Activated T-cell treated with anti-CD3 and anti-CD28 coated beads for 4 hours (primary cell): Measurements from ENCODE around the gene KDSR.

Experiments
- DNase-seq: peaks from one replicate; pipeline ENCODE4 v3.0.0-alpha.2; 2020

KDSR gene

GRCh38 chr18:63367053-63367953, at the start of gene KDSR:
TSS of gene KDSR (minus strand) at chr18:63367206. CDS start at chr18:63367118, 88 bp downstream.
- peak; percentile 74 for DNase-seq

DNA sequence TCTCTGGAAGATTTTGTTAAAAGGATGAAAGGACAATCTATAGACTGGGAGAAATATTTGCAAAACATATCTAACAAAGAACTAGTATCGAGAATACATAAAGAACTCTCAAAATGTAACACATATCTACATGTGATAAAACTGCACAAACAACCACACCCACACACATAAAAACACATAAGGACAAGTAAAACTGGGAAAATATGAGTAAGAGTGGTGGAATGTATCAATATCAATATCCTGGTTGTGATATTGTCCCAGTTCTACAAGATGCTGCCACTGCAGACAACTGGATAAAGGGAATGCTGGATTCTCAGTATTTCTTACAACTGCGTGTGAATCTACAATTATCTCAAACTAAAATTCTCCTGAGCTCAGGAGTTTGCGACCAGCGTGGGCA, 45.9 kb upstream of the KDSR start:
- DNase-seq = no peak

DNA sequence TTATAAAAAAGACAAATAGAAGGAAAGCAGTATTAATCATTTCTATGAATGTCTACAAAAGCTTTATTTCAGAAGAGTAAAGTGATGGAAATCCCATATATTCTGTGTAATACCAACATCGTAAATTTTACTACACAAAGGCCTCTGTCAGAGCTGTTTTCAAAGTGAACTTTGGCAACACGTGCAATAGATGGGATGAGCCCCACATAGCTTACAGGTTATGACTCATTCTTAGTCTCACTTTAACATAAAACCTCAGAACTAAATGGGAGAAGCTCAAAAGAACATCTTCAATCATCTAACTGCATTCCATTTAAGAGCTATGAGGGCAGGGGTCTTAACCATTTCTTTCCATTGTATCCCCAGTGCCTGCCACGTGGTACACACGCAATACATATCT, 43.8 kb upstream of the KDSR start:
- no peak for DNase-seq

- DNase-seq = no peak
Observed at GRCh38 chr18:63409301-63409700, 42.3 kb upstream of the KDSR start.

GRCh38 chr18:63407734-63408133, 40.7 kb upstream of the KDSR start:
- DNase-seq = no peak

DNA sequence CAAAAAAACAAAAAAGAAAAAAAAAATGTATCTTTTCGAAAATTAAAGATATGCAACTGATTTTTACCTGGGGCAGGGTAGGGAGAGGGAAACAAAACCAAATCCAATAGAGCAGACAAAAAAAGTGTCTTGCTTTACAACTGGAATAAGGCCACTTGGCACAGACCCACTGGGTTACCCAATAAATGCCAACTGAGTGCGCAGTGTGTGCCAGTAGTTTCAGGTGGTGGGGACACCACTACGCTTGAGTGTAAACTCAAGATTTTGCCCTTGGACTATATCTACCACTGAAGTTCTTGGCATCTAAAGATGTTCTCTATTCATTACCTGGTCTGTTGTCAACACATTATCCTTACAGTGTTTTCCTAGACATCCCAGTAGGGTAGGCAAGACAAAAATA, 39.0 kb upstream of the KDSR start:
- no peak for DNase-seq

DNA sequence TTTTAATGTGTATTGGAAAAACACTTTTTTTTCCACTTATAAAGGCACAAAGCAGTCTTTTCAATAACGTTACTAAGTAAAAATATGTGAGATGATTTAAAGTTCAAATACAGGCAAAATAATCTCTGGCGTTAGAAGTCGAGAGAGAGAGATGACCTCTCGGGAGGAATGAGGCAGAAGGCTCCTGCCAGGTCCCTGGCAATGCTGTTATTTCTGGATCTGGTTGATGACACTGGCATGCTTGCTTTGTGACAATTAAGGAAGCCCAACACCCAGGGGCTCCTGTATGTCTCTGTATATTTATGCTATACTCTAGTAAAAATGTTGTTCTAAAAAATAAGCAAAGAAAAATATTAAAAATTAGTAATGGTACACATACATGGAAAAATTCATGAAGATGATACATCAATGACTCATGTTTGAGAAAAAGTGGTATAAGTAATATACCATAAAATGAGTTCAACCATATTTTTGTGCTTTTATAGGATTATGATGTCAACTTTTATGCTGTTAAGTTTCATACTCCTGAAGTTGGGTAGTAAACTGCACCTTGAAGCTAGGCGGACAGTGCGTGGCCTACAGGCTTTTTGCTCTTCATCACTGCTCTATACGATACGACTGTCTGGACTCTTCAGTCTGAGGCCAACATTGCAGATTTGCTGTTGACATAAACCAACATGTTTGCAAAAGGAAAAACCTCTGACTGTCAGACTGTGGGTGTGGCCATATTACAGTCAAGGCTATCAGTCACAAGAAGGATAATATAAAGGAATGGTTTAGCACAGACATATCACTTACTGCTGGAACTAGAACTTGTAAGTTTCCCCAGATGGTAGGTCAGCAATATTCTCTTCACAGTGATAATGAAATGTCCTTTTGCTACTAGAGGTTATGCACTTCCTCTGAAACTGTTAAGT, 35.5 kb upstream of the KDSR start:
- DNase-seq = no peak

DNA sequence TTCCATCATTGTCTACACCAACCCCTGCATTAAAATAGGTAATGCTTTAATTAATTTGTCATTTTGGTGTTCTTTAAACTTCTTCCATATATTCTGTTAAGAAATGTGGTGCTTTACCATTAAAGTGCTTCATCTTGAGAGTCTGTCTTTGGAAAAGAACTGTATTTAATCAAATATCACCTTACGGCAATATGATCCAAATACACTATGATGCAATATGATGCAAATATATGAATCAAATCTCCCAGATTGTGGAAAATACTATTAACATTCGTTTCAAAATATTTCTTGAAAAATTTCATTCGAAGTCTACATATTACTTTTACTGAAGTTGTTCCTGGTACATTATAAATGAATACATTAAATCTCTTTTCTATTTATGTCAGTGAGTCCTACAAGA, 32.3 kb upstream of the KDSR start:
- no peak for DNase-seq

DNA sequence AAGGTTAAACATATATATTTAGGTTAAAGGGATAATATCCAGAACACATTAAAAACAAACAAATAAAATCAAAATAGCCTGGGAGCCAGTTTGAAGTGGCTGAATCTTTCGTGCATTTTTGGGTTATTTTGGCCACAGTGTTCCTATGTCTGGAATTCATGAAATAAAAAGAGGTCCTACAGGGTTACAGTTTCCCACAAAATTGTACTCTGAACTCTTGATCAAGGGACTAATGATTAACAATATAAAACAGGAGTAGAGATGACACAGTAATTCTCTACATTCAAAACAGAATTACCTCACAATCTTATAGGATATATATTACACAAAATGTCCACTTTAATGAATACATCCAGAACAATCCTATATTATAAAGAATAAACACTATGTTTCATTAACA, 30.3 kb upstream of the KDSR start:
- no peak for DNase-seq

DNA sequence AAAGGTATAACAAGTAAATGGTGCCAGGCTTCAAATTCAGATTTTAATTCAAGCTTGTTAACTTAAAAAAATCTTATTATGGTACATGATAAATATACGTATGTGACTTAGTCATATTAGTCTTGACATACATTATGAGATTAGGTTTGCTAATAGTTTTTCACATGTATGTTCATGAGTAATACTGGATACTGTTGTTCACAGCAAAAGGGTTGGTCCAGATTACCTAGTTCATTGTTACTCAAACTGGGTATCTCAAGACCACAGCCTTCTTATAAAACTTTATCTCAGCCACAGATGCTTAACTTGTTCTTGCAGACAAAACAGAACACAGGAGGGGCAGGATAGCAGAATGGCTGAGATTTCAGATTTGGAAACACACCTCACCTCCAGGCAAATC, 28.5 kb upstream of the KDSR start:
- no peak for DNase-seq

- DNase-seq = no peak
Observed at GRCh38 chr18:63394954-63395353, 27.9 kb upstream of the KDSR start.

GRCh38 chr18:63387861-63388260, 20.9 kb upstream of the KDSR start:
- DNase-seq = no peak

- no peak for DNase-seq
Observed at GRCh38 chr18:63382843-63383242, 15.8 kb upstream of the KDSR start.

- no peak for DNase-seq
Observed at GRCh38 chr18:63379639-63379962, 12.6 kb upstream of the KDSR start.

GRCh38 chr18:63378919-63379638, 12.1 kb upstream of the KDSR start:
- no peak for DNase-seq

GRCh38 chr18:63377275-63377980, 10.4 kb upstream of the KDSR start:
- no peak for DNase-seq

DNA sequence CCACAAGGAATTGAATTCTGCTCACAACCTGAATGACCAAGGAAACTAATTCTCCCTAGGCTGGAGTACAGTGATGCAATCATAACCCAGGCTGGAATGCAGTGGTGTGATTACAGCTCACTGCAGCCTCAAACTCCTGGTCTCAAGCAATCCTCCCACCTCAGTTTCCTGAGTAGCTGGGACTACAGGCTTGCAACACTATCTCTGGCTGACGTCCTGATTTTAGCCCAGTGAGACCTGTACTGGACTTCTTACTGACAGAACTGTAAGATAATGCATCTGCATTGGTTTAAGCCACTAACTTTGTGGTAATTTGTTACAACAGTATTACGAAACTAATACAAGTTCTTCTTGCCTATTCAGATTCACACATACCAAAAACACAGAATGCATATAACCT, 9.5 kb upstream of the KDSR start:
- no peak for DNase-seq

DNA sequence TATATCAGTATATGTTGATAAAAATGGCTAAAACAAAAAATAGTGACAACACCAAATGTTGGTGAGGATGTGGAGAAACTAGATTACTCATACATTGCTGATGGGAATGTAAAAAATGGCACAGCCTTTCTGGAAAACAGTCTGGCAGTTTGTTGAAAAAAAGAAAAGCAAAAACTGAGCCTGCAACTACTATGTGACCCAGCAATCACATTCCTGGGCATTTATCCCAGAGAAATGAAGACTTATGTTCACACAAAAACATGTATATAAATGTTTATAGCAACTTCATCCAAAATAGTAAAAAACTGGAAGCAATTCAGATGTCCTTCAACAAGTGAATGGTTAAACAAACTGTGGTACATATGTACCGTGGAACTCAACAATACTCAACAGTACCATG, 7.5 kb upstream of the KDSR start:
- no peak for DNase-seq

- DNase-seq = no peak
Observed at GRCh38 chr18:63373161-63373560, 6.2 kb upstream of the KDSR start.

DNA sequence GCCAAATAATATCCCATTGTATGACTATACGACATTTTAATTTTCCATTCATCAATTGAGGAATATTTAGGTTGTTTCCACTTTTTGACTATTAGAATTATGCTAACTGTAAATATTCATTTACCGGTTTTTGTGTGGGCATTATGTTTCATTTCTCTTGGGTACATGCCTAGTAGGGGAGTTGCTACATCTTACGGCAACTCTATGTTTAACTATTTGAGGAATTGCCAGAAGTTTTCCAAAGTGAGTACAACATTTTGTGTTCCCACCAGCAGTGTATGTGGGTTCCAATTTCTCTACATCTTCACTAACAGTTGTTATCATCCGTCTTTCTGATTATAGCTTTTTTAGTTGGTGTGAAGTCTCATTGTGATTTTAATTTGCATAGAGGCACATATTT, 1.6 kb upstream of the KDSR start:
- no peak for DNase-seq

DNA sequence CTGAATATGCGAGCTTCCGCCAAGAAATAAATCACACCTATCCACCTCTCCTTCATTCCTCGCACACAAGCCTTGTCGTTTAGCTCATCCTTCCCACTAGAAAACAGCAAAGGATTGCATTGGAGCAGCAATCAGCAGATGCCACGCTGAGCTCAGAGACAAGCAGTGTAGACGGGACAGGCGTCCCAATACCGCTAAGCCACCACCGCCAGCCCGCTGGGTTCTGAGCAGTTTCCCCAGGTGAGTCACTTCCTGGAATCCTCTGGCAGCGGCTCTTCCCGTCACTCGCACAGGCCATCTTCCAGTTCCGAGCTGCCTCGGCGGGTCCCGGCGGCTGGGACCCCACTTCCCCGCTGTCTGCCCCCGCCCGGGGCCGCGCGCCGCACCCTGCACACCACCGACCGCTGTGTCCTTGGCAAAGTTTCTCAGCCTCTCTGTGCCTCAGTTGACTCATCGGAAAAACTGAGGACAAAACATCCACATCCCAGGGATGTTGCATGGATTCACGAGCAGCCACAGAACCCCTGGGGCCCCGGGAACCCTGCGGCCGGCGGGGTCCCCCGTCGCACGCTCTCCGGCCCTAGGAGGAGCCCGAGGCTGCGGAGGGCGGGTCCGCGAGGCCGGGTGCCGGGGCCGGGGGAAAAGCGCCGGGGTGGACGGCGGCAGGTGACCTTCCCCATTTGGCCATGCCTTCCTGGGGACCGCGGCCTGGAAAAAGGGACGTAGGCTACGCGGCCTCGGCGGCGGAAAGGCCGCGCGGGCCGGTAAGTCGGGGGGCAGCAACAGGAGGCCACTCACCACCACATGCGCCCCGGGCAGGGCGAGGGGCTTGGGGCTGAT, 573 bp downstream of the KDSR start:
- DNase-seq = peak; percentile 50

DNA sequence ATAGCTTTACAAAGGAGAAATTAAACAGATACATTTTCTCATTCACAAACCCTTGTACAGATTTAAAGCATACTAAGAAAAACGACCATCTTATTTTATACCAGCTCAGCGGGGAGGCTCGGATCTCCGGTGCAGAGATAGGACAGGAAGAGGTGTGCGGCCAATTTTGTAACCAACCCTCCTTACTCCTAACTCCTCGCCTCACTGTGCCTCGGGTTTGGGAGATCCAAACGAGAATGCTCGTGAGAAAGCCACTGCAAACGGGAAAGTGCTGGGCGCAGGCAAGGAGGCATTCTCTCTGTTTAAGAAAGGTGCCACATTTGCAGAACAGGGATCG, 1.2 kb downstream of the KDSR start:
- no peak for DNase-seq
